Mammary epithelial cell (primary cell): Measurements from ENCODE around the gene NEMF.

ENCODE experiments used
- CTCF ChIP-seq, 2 donors: IDR thresholded peaks in 1 of 2; conservative IDR thresholded peaks in 1 of 2; 2 replicates each; pipeline ENCODE4 v1.5.1; 2011 to 2012; ENCODE audit warnings: inconsistent platforms in 2 of 2, low read length in 2 of 2, mild to moderate bottlenecking in 2 of 2, control low read depth in 1 of 2, low read depth in 1 of 2; ENCODE audit not compliant: insufficient read depth in 1 of 2; ENCODE audit errors: extremely low read depth in 1 of 2
- EZH2 ChIP-seq: IDR thresholded peaks from 2 replicates; pipeline ENCODE4 v1.6.1; 2012; ENCODE audit warnings: low read length, inconsistent platforms, borderline replicate concordance

GRCh38 chr14:49828640-49829039 lies 23.9 kb downstream of the NEMF start:
- TF ChIP-seq CTCF (conservative IDR thresholded peaks at IDR 0.05 in 1 of 2, IDR thresholded peaks at IDR 0.05 in 1 of 2; ENCODE audit: extremely low read depth in 1 of 2, insufficient read depth in 1 of 2, low read depth in 1 of 2, low read length in 2 of 2) (no peak), EZH2 (no peak)
